WERI-Rb-1 (cell line): Measurements from ENCODE around the gene POLR2E.

Experiments used
- DNase-seq: peaks from one replicate; pipeline ENCODE4 v3.0.0-alpha.2; 2020
- H3K27ac ChIP-seq: fragments of 250-450 bp; sonication (Bioruptor Pico); 2 replicates; pipeline ENCODE4 v1.5.1; 2020; ENCODE audit warnings: mild to moderate bottlenecking, moderate library complexity
- H3K27me3 ChIP-seq: fragments of 250-450 bp; sonication (Bioruptor Pico); 2 replicates; pipeline ENCODE4 v1.5.1; 2021; ENCODE audit warnings: mild to moderate bottlenecking, low read depth, moderate library complexity; ENCODE audit not compliant: insufficient read depth, severe bottlenecking
- H3K36me3 ChIP-seq: fragments of 250-450 bp; sonication (Bioruptor Pico); 2 replicates; pipeline ENCODE4 v1.5.1; 2020; ENCODE audit warnings: mild to moderate bottlenecking, moderate library complexity
- H3K4me3 ChIP-seq: 2 replicates; pipeline ENCODE4 v1.5.1; 2011; ENCODE audit warnings: low read depth, mild to moderate bottlenecking, control low read depth, low read length
- H3K9me3 ChIP-seq: fragments of 250-450 bp; sonication (Bioruptor Pico); 2 replicates; pipeline ENCODE4 v1.5.1; 2021; ENCODE audit warnings: mild to moderate bottlenecking, moderate library complexity; ENCODE audit not compliant: severe bottlenecking
- CTCF ChIP-seq: IDR thresholded peaks from 2 replicates; pipeline ENCODE4 v1.5.1; 2011; ENCODE audit warnings: low read depth, mild to moderate bottlenecking, control low read depth, inconsistent platforms, low read length

POLR2E gene

DNA sequence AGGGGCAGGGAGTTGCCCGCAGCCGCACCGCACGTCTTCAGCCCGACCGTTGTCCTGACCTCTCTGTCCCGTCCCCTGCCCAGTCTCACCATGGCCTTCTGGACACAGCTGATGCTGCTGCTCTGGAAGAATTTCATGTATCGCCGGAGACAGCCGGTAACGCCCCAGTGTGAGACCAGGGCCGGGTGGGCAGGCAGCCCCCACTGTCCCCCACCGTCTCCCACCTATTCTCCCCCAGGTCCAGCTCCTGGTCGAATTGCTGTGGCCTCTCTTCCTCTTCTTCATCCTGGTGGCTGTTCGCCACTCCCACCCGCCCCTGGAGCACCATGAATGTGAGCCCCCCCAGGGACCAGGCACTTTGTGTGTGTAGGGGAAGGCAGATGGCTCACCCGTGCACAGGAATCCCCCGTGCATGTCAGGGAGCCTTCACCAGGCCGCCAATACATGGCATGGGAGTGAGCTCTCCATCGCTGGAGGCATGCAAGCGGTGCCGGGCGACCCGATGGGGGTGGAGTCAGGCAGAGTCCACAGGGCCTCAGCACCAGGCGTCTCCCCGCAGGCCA is 53.8 kb downstream of the POLR2E start:
- Histone ChIP-seq H3K4me3 (peak overlapping the region; percentile 39), H3K27me3 (no peaks in the 10 kb centered on the region), H3K36me3 (peaks cover 50% of the 10 kb centered on the region), H3K27ac (peak overlapping the region; percentile 61), H3K9me3 (peaks cover 3% of the 10 kb centered on the region)
- no peak for DNase-seq
- TF ChIP-seq CTCF: no peak

DNA sequence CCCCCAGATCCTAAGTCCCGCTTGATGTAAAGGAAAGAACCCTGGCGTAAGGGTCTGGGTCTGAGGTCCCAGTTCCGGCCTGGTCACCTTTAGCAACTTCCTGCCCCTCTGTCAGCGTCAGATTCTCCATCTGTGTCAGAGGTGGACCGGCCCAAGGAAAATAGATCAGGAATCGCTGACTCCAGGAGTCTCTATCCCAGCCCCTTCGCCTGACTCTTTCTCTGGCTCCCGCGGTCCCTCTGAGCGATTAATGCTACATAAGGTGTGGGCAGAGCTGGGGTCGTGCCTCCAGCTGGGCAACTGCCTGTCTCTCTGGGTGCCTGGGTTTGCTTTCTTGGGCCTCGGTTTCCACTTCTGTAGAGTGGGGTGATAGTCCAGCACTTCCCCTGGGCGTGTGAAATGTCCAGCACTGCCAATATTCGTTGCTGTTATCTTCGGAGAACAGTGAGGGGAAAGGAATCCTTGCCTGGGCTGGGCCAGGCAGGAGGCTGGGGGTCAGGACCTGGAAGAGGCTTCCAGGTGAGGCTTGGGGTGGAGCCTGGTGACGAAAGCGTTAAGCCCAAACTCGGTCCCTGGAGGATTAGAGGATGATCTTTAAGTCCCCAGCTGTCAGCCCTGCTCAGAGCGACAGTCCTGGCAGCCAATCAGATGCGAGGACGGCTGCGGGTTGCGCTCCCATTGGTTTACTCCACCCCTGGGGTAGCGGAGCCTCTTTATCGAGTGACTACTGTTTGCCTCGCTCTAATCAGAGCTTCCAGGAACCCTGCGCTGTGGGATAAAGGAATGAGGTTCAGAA is 54.5 kb downstream of the POLR2E start:
- H3K27me3 ChIP-seq: no peaks in the 10 kb centered on the region
- H3K9me3 ChIP-seq: peaks cover 3% of the 10 kb centered on the region
- peak overlapping the region; percentile 78 for H3K4me3 ChIP-seq
- H3K27ac ChIP-seq: peak overlapping the region; percentile 84
- no peak for TF ChIP-seq CTCF
- peak; percentile 98 for DNase-seq
- H3K36me3 ChIP-seq: peaks cover 51% of the 10 kb centered on the region

GRCh38 chr19:1039646-1040475 is 55.3 kb downstream of the POLR2E start, which contains the start of gene ABCA7:
Gene ABCA7, plus strand, starts transcription at chr19:1040107. Its CDS starts 1,255 bp downstream, at chr19:1041362.
- peaks cover 2% of the 10 kb centered on the region for H3K9me3 ChIP-seq
- 0 out of 2 replicates have a peak, but pooled peaks have one; percentile 5 for TF ChIP-seq CTCF
- peak within 1 kb of the TSS; percentile 84 for H3K27ac ChIP-seq
- H3K36me3 ChIP-seq: peaks cover 56% of the 10 kb centered on the region
- H3K27me3 ChIP-seq: no peaks in the 10 kb centered on the region
- peak within 1 kb of the TSS; percentile 78 for H3K4me3 ChIP-seq
- peak; percentile 99 for DNase-seq

GRCh38 chr19:1038978-1039645 is 56.1 kb downstream of the POLR2E start:
- peak overlapping the region; percentile 35; the same call in 1 of the 2 replicates for H3K27ac ChIP-seq
- H3K4me3 ChIP-seq: peak overlapping the region; percentile 33
- peaks cover 49% of the 10 kb centered on the region for H3K36me3 ChIP-seq
- DNase-seq: no peak
- TF ChIP-seq CTCF: no peak
- H3K9me3 ChIP-seq: no peaks in the 10 kb centered on the region
- no peaks in the 10 kb centered on the region for H3K27me3 ChIP-seq

DNA sequence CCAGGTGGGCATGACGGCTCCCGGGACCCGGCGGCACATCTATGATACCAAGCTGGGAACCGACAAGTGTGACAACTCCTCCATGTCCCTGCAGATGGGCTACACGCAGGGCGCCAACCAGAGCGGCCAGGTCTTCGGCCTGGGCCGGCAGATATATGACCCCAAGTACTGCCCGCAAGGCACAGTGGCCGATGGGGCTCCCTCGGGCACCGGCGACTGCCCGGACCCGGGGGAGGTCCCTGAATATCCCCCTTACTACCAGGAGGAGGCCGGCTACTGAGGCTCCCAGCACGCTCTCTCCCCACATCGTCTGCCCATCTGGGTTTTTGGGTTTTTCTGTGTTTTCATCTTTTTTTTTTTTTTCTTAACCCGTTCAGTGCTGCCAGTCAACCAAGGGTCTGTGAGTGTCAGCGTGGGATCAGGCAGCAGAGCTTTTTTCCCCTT is 57.5 kb downstream of the POLR2E start:
- no peaks in the 10 kb centered on the region for H3K27me3 ChIP-seq
- no peak for TF ChIP-seq CTCF
- DNase-seq: no peak
- H3K36me3 ChIP-seq: peaks cover 48% of the 10 kb centered on the region
- H3K4me3 ChIP-seq: no peak overlapping the region
- no peak overlapping the region for H3K27ac ChIP-seq
- no peaks in the 10 kb centered on the region for H3K9me3 ChIP-seq
